Fibroblast of skin of left biceps (primary cell): ENCODE data around the gene TPRG1L.

Experiments
- DNase-seq, 2 experiments: peaks; one replicate each; pipeline ENCODE4 v3.0.0-alpha.2; 2013; ENCODE audit warnings: low read depth in 2 of 2

The TPRG1L gene

GRCh38 chr1:3645247-3645646 lies 20.4 kb downstream of the TPRG1L start:
- no peak for DNase-seq

DNA sequence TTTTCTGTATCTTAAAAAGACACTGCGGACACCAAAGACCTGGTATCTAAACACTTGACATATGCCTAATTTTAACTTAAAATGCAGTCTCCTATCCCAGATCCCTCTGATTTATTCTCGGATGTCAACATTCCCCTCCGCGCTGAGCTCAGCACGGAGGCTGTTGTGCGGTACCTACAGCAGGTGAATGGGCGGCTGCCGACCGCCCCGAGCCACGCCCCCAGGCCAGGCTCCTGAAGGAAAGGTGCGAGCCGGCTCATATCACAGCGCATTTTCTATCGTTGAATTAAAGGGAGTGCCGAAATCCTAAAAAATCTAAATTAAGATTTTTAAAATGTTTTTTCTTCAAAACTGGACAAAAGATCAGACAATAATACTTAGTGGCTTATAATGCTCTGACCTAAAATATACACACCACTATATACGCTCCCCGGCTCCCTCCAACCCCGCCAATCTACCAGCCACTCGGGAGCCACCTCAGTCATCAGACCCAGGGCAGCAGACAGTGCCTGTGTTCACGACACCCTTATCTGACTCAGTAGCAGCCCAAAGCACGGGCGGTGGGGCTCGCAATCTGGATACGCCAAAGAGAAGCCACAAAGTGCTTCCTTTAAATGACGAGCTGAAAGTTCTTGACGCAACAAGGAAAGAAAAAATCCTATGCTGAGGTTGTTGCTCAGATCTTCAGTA lies 21.0 kb downstream of the TPRG1L start:
- DNase-seq, result no peak

DNA sequence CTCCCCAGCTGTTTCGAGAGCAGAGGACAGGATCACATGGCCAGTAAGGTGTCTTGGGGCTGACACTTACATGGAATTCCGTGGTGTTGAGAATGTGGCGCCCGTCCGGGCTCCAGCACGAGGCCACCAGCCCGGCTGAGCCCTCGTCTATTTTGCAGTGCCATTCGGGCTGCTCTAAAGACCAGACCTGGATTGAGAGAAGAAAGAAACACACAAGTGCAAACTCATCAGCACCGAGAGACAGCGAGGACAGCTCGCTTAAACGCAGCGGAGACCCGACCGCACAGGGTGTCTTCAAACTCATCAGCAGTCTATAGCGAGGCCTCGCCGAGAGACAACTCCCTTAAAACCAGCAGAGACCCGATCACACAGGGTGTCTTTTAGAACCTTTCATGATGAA lies 21.8 kb downstream of the TPRG1L start:
- no peak for DNase-seq

GRCh38 chr1:3649342-3650247 lies 24.8 kb downstream of the TPRG1L start, which contains the start of gene WRAP73:
TSS of gene WRAP73 (minus strand) at chr1:3650103. CDS start at chr1:3649999, 104 bp downstream.
- peak; percentile 63 to 64 for DNase-seq

DNA sequence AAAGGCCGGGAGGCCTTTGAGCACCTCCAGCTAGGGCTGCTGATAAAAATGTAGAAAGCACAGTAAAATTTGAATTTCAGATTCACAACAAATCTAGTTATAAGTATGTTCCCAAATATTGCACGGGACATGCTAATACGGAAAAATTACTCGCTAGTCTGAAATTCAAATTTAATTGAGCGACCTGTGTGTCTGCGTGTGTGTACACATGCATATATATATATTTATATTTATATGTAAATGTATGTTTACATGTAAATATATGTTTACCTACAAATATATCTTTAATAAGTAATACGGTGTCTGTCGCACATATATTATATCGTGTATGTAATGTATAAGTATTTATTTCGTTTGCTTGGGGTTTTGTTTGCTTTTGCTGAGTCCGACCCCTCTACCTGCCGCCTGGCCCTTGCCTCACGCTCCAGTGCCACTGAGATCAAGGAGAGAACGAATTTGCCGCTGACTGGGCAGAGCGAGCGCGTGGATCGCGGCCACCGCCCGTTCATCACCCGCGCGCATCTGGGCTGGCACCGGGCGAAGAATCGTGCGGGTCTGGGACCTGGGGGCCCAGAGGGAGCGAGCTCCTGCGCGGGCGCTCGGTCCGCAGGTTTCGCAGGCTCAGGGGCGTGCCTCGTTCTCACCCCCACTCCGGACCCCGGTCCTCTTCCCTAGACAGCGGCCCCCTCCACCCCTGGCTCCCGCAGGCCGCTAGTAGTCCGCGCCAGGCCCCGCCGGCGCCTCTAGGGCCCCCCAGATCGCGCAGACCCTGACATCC lies 25.6 kb downstream of the TPRG1L start:
- DNase-seq, result no peak

DNA sequence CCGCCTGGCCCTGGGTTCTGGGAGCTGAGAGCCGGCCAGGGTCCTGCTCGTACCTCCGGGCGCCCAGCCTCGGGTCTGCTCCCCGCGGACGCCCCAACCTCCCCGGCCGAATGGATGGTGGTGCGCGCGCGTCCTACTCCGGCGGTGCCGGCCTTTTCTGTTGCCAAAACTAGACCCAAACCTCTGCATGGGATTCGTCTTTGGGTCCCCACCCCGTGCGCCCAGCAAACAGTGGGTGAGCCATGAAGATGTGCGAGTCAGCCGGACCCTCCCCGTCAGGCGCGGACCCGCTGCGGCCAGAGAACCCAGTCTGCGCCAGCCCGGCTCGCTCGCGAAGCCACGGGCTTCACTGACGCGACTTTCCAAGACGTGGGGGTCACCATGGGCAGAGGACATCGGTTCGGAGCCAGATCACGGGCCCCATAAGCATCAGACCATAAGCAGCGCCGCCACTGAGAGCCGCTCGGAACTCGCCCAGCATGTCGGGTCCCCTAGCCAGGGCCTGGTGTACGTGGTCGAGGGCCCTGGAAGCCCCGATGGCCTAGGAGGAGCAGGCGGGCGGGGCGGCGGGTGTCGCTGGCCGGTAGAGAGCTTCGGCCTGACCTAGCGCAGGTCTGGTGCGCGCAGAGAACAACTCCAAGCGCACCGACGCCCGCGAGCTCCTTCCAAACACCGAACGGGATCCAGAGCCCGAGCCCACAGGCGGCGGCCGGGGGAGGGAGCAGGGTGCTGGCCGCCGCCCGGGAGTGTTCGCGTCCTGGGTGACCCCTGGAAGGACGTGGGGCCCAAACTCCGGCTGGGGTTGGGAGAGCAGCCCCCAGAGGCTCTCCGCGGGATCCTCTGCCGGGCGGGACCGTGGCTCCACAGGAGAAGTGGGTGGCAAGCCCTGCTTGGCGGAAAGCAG lies 26.5 kb downstream of the TPRG1L start:
- no peak for DNase-seq

DNA sequence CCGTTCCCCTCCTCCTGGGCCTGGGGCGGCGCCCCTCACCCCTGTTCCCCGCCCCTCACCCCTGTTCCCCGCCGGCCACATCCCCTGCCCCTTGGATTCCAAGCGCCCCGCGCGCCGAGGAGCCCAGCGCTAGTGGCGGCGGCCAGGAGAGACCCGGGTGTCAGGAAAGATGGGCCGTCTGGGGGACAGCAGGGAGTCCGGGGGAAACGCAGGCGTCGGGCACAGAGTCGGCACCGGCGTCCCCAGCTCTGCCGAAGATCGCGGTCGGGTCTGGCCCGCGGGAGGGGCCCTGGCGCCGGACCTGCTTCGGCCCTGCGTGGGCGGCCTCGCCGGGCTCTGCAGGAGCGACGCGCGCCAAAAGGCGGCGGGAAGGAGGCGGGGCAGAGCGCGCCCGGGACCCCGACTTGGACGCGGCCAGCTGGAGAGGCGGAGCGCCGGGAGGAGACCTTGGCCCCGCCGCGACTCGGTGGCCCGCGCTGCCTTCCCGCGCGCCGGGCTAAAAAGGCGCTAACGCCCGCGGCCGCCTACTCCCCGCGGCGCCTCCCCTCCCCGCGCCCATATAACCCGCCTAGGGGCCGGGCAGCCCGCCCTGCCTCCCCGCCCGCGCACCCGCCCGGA lies 27.2 kb downstream of the TPRG1L start, which contains the start of gene TP73:
Gene TP73, plus strand, starts transcription at position 587 of the 618 bp plus-strand sequence. CDS start 29,850 bp downstream, outside the sequence.
- DNase-seq, result no peak

DNA sequence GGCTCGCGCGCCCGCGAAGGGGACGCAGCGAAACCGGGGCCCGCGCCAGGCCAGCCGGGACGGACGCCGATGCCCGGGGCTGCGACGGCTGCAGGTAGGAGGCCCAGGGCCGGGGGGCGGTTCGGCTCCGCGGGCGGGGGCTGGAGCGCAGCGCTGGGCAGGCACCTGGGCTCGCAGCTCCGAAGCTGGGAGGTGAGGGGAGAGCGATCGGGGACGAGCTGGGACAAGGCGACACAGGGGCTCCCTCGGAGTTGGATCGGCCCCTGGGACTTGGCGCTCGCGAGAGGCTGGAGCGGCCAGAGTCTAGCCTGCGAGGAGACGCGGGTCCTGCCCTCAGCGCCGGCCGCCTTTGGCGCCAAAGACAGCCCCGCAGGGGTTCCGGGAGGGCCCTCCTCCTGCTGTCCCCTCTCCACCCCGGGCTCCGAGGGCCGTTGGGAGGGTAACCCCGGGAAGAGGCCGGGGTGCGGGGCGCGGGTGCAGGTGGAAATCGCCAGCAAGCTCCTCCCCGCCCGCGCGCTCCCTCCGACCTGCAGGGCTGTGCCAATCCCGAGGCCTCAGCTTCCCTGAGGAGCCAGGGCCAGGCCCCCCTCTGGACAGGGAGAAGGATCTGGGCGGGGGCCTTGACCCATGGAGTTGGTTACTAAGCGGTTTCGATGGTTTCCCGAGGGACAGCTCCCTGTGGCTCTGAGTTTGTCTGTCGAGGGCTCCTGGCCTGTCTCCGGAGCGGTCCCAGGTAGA lies 27.9 kb downstream of the TPRG1L start:
- DNase-seq, result no peak

- no peak for DNase-seq
Measured at GRCh38 chr1:3653286-3653618, 28.4 kb downstream of the TPRG1L start.

DNA sequence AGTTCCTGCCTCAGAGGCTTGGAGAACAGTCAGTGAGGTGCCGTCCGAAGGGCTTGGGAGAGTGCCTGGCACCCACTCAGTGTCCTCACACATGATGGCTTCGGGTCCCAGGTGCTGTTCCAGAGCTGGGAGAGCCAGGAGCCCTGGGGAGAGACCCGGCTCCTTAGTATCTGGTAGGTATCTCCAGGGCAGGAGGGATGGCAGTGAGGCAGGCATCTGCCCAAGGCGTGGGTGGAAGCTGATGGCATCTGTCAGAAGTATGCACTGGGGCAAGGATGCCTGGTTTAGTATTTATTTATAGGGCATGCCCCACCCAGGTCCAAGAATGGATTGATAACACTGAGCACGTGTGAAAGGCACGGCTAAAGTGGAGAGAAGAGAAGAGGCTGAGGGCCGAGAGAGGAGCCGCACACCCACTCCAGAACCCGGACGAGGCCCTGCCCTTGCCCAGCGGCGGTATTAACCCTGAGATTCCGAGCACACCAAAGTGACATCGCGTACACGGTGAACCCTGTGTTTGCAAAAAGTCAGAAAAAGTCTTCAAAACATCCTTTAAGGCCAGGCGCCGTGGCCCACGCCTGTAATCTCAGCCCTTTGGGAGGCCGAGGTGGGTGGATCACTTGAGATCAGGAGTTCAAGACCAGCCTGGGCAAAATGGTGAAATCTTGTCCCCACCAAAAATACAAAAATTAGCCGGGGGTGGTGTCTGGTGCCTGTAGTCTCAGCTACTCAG lies 29.9 kb downstream of the TPRG1L start:
- no peak for DNase-seq

GRCh38 chr1:3656450-3657095 lies 31.8 kb downstream of the TPRG1L start:
- DNase-seq, result no peak

- no peak for DNase-seq
Measured at GRCh38 chr1:3657096-3657475, 32.3 kb downstream of the TPRG1L start.

- DNase-seq, result no peak
Measured at GRCh38 chr1:3657578-3658230, 32.9 kb downstream of the TPRG1L start.

GRCh38 chr1:3658231-3658615 lies 33.4 kb downstream of the TPRG1L start:
- no peak for DNase-seq

- no peak for DNase-seq
Measured at GRCh38 chr1:3659093-3659492, 34.3 kb downstream of the TPRG1L start.

- DNase-seq, result no peak
Measured at GRCh38 chr1:3660704-3661103, 35.9 kb downstream of the TPRG1L start.

- no peak for DNase-seq
Measured at GRCh38 chr1:3661631-3662030, 36.8 kb downstream of the TPRG1L start.

- DNase-seq, result no peak
Measured at GRCh38 chr1:3662080-3662671, 37.4 kb downstream of the TPRG1L start.
